Skeletal muscle tissue (tissue), 4 donors: ENCODE measurements around the gene ZNF580. TPM values are rescaled to one million over a fixed set of nuclear protein-coding genes. Genes with fewer than 3 reads are reported as not detected.

Source experiments
- H3K27ac ChIP-seq: one replicate; pipeline ENCODE4 v1.7.0; 2013; ENCODE audit warnings: mild to moderate bottlenecking, low read depth, low read length, inconsistent platforms
- H3K27me3 ChIP-seq, 3 donors: one replicate each; pipeline ENCODE4 v1.7.0; 2013; ENCODE audit warnings: low read length in 3 of 3; ENCODE audit not compliant: control insufficient read depth in 3 of 3, insufficient read depth in 3 of 3
- H3K36me3 ChIP-seq, 3 donors: one replicate each; pipeline ENCODE4 v1.7.0; 2013; ENCODE audit warnings: low read length in 3 of 3; ENCODE audit not compliant: control insufficient read depth in 3 of 3, insufficient read depth in 3 of 3
- H3K4me1 ChIP-seq, 3 donors: one replicate each; pipeline ENCODE4 v1.7.0; 2013; ENCODE audit warnings: low read length in 3 of 3, mild to moderate bottlenecking in 3 of 3; ENCODE audit not compliant: control insufficient read depth in 3 of 3, insufficient read depth in 3 of 3
- H3K4me3 ChIP-seq, 3 donors: one replicate each; pipeline ENCODE4 v1.7.0; 2013; ENCODE audit warnings: low read length in 3 of 3
- H3K9ac ChIP-seq, 3 donors: one replicate each; pipeline ENCODE4 v1.7.0; 2013; ENCODE audit warnings: low read length in 3 of 3, mild to moderate bottlenecking in 3 of 3, moderate library complexity in 2 of 3, low read depth in 1 of 3
- H3K9me3 ChIP-seq, 3 donors: one replicate each; pipeline ENCODE4 v1.7.0; 2013; ENCODE audit warnings: low read length in 3 of 3; ENCODE audit not compliant: control insufficient read depth in 3 of 3
- total RNA-seq: library from RNA; depleted of rRNA; stranded (reverse); fragments of >200 nt; gene quantifications from one replicate; pipeline ENCODE4 v1.2.3, GENCODE V29; 2014
- donor health status: Osteomylitis.

Gene ZNF580
- total RNA-seq, 1 donor from 2014 or later, result 2.1 TPM

GRCh38 chr19:55688422-55689218 lies 47.8 kb downstream of the ZNF580 start:
- H3K27ac ChIP-seq, result no peak overlapping the region
- peak overlapping the region in 1 of 3 donors; percentile 16 for H3K9ac ChIP-seq
- no peaks in the 10 kb centered on the region for H3K9me3 ChIP-seq
- H3K27me3 ChIP-seq, result no peaks in the 10 kb centered on the region
- H3K4me1 ChIP-seq, result no peaks in the 10 kb centered on the region
- H3K4me3 ChIP-seq, result no peak overlapping the region
- peaks cover 53 to 66% (median 64%) of the 10 kb centered on the region in 3 donors for H3K36me3 ChIP-seq

- H3K27ac ChIP-seq, result no peak overlapping the region
These were observed 48.8 kb downstream of the ZNF580 start for GRCh38 chr19:55689411-55690108.

GRCh38 chr19:55690109-55690768 lies 49.4 kb downstream of the ZNF580 start:
- Histone ChIP-seq H3K27ac (no peak overlapping the region), H3K36me3 (peaks cover 58 to 68% (median 60%) of the 10 kb centered on the region in 3 donors)

More at GRCh38 chr19:55689411-55690108, 48.8 kb downstream of the ZNF580 start:
- no peaks in the 10 kb centered on the region for H3K27me3 ChIP-seq
- H3K9me3 ChIP-seq, result no peaks in the 10 kb centered on the region
- no peak overlapping the region for H3K9ac ChIP-seq
- H3K4me3 ChIP-seq, result no peak overlapping the region
- peaks cover 57 to 72% (median 66%) of the 10 kb centered on the region in 3 donors for H3K36me3 ChIP-seq
- H3K4me1 ChIP-seq, result no peaks in the 10 kb centered on the region

GRCh38 chr19:55690769-55691545 lies 50.2 kb downstream of the ZNF580 start:
- Histone ChIP-seq H3K4me1 (no peaks in the 10 kb centered on the region), H3K27ac (no peak overlapping the region), H3K27me3 (no peaks in the 10 kb centered on the region), H3K9ac (no peak overlapping the region), H3K36me3 (peaks cover 55 to 64% (median 59%) of the 10 kb centered on the region in 3 donors), H3K9me3 (no peaks in the 10 kb centered on the region), H3K4me3 (no peak overlapping the region)

More at GRCh38 chr19:55690109-55690768, 49.4 kb downstream of the ZNF580 start:
- Histone ChIP-seq H3K9ac (no peak overlapping the region), H3K4me1 (no peaks in the 10 kb centered on the region), H3K27me3 (no peaks in the 10 kb centered on the region), H3K4me3 (no peak overlapping the region), H3K9me3 (no peaks in the 10 kb centered on the region)

- Histone ChIP-seq H3K4me3 (no peak overlapping the region), H3K9ac (no peak overlapping the region), H3K36me3 (peaks cover 62 to 66% (median 63%) of the 10 kb centered on the region in 3 donors), H3K27ac (no peak overlapping the region), H3K9me3 (no peaks in the 10 kb centered on the region), H3K27me3 (no peaks in the 10 kb centered on the region), H3K4me1 (no peaks in the 10 kb centered on the region)
These were observed 51.0 kb downstream of the ZNF580 start for GRCh38 chr19:55691561-55692481.

- peaks cover 65 to 67% (median 65%) of the 10 kb centered on the region in 3 donors for H3K36me3 ChIP-seq
- no peaks in the 10 kb centered on the region for H3K9me3 ChIP-seq
- no peaks in the 10 kb centered on the region for H3K27me3 ChIP-seq
- H3K27ac ChIP-seq, result no peak overlapping the region
- H3K4me1 ChIP-seq, result no peaks in the 10 kb centered on the region
- no peak overlapping the region for H3K4me3 ChIP-seq
- no peak overlapping the region for H3K9ac ChIP-seq
These were observed 51.9 kb downstream of the ZNF580 start for GRCh38 chr19:55692681-55693081.

Other genes with a start within 250 kb of the ZNF580 start
- gene UBE2S, start 233.2 kb upstream of the ZNF580 start, total RNA-seq, result 11.0 TPM
- gene SHISA7, start 197.7 kb upstream of the ZNF580 start, total RNA-seq, result not detected
- 25.1 TPM for gene ISOC2, start 179.4 kb upstream of the ZNF580 start, total RNA-seq
- not detected for gene C19orf85, start 176.3 kb upstream of the ZNF580 start, total RNA-seq
- gene ZNF628, start 164.4 kb upstream of the ZNF580 start, total RNA-seq, result 0.52 TPM
- 8.4 TPM for gene NAT14, start 155.8 kb upstream of the ZNF580 start, total RNA-seq
- 17.7 TPM for gene SSC5D, start 152.6 kb upstream of the ZNF580 start, total RNA-seq
- 1.0 TPM for gene SBK2, start 103.9 kb upstream of the ZNF580 start, total RNA-seq
- not detected for gene SBK3, start 95.5 kb upstream of the ZNF580 start, total RNA-seq
- gene ZNF579, start 60.2 kb upstream of the ZNF580 start, total RNA-seq, result 1.6 TPM
- gene FIZ1, start 41.5 kb upstream of the ZNF580 start, total RNA-seq, result under 0.01 TPM
- 4.7 TPM for gene ZNF524, start 40.7 kb upstream of the ZNF580 start, total RNA-seq
- gene ZNF865, start 35.4 kb upstream of the ZNF580 start, total RNA-seq, result 1.0 TPM
- 8.9 TPM for gene ZNF784, start 16.4 kb upstream of the ZNF580 start, total RNA-seq
- gene ZNF581, start 2.6 kb downstream of the ZNF580 start, total RNA-seq, result 17.2 TPM
- 3.1 TPM for gene CCDC106, start 7.2 kb downstream of the ZNF580 start, total RNA-seq
- gene U2AF2, start 14.0 kb downstream of the ZNF580 start, total RNA-seq, result 52.2 TPM
- gene EPN1, start 34.2 kb downstream of the ZNF580 start, total RNA-seq, result 5.7 TPM
- gene NLRP9, start 97.4 kb downstream of the ZNF580 start, total RNA-seq, result not detected
- 0.52 TPM for gene RFPL4A, start 118.1 kb downstream of the ZNF580 start, total RNA-seq
- gene RFPL4AL1, start 128.1 kb downstream of the ZNF580 start, total RNA-seq, result not detected
- under 0.01 TPM for gene NLRP11, start 191.0 kb downstream of the ZNF580 start, total RNA-seq
- not detected for gene NLRP4, start 195.5 kb downstream of the ZNF580 start, total RNA-seq